ENCODE data around the gene MT1X.

- TF ChIP-seq CTCF (IDR thresholded peaks at IDR 0.05) (no peak), POLR2A (IDR thresholded peaks at IDR 0.05) (no peak)
Observed at GRCh38 chr16:56639045-56639444, 43.2 kb upstream of the MT1X start.

All from thyroid gland (tissue), 4 donors.